GM19324 (cell line): ENCODE results near the gene GDAP1L1.
"Not testable (repeated sequence)": the region's sequence is repeated elsewhere in the genome, so short reads cannot be mapped to it uniquely, and the experiment has no call there.

ENCODE experiments used
- ATAC-seq: cut with Tn5 transposase; IDR thresholded peaks from one replicate; pipeline ENCODE4 v1.9.1; 2021; ENCODE audit warnings: mild to moderate bottlenecking, moderate library complexity; ENCODE audit not compliant: unreplicated experiment, low FRiP score

GDAP1L1 gene

DNA sequence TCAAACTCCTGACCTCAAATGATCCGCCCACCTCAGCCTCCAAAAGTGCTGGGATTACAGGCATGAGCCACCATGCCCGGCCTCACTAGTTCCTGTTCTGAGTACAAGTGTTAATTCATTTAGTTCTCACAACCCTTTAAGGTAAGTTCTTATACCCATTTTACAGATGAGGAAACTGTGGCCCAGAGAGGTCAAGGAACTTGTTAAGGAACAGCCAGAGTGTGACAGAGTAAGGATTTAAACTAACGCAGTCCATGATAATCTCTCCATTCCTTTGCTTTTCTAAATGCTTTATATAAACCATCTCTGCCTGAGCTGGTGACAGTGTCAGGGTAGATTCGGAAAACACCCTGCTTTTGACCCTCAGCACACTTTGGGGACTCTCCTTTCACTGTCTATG lies 50.6 kb downstream of the GDAP1L1 start:
- ATAC-seq, result no peak

DNA sequence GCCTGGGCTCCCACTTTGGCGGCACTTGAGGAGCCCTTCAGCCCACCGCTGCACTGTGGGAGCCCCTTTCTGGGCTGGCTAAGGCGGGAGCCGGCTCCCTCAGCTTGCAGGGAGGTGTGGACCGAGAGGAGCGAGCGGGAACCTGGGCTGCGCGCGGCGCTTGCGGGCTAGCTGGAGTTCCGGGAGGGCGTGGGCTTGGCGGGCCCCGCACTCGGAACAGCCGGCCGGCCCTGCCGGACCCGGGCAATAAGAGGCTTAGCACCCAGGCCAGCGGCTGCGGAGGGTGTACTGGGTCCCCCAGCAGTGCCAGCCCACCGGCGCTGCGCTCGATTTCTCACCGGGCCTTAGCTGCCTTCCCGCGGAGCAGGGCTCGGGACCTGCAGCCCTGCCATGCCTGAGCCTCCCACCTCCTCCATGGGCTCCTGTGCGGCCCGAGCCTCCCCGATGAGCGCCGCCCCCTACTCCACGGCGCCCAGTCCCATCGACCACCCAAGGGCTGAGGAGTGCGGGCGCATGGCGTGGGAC lies 52.0 kb downstream of the GDAP1L1 start:
- ATAC-seq, result not testable (repeated sequence)

DNA sequence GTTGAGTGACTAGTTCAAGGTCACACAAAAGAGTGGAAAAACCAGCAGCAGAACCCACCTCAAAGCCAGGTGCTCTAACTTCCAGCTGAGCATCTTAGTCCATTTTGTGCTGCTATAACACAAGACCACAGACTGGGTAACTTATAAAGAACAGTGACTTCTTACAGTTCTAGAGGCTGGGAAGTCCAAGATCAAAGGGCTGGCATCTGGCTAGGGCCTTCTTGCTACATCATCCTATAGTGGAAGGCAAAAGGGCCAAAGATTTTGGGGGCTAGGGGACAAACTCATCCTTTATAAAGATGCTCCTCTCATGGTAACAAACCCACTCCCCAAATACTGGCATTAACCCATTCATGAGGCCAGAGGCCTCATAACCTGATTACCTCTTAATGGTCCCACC lies 54.2 kb downstream of the GDAP1L1 start:
- no peak for ATAC-seq

DNA sequence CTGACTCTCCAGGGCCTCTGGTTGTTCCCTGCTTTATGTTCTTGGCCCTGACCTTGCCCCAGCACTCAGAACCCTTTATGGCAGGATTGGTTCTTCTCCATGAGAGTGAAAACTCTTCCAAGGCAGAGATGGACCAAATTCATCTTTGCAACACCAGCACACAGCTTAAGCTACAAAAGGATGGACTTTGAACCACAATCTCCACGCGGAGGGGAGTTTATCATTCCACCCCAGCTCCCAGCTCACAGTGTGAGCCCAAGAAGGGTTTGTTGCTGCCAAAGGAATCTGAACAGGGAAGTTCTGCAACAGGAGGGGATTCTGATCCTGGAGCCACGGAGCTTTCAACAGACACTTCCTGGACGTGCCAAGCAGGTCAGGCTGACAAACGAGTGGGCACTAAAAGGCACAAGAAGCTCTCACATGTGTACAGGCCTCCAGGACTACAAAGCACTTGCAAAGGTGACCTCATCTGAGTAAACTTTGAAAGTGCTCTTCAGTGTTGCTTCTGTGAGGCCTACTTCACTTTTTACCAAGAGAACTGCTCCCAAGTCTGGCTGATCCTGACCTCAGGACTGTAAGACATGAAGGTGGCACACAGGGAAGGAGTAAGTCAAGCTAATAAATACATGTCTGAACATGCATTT lies 55.0 kb downstream of the GDAP1L1 start:
- no peak for ATAC-seq

DNA sequence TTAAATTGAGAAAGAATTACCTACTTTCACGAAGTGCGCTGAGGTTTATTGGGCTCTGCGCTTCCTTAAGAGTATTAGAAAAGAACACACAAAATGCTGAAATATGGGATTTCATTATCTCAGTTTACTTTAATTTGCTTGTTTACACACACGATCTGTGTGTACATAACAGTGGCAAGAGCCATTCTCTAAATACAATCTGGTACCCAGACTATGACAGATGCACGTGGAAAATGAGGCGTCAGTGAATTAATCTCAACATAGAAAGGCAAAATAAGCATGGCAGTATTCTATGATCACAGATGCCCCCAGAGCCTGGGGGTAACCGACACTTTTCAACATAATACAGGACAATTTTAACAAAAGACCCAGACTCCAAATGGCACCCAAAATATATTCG lies 55.6 kb downstream of the GDAP1L1 start:
- ATAC-seq, result no peak

DNA sequence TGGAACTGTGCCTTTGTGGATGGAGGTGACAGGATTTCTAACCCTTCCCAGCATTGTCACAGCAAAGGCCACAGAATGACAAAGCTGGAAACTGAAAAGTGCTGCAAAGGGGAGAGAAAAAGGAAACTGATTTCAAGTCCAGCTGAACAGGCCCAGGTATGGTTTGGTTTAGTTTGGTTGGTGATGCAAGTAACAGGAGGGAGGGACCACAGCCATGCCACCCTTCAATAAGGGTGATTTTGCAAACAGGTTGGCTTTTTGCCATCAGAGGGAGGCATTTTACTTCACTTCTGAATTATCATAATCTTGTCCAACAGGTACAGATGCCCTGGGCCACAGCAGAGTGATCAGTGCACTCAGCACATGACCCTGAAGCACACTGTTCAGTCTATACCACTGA lies 57.3 kb downstream of the GDAP1L1 start:
- no peak for ATAC-seq

DNA sequence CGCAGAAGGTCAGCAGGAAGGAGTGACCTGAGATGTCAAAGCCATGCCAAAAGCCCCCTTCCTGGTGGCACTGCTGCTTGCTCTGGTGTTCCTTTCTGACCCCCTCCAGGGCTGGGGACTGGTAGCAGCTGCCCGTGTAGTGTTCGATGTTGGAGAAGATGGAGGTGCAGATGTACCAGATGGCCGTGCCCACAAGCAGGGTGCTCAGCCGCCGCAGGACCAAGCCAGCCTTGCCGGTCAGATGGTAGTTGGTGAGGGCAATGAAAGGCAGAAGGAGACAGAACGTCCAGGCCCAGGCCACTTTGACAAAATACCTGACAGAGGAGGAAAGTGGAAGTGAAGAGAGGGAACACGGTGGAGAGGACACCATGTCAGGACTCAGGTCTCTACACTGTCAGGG lies 59.8 kb downstream of the GDAP1L1 start:
- no peak for ATAC-seq

DNA sequence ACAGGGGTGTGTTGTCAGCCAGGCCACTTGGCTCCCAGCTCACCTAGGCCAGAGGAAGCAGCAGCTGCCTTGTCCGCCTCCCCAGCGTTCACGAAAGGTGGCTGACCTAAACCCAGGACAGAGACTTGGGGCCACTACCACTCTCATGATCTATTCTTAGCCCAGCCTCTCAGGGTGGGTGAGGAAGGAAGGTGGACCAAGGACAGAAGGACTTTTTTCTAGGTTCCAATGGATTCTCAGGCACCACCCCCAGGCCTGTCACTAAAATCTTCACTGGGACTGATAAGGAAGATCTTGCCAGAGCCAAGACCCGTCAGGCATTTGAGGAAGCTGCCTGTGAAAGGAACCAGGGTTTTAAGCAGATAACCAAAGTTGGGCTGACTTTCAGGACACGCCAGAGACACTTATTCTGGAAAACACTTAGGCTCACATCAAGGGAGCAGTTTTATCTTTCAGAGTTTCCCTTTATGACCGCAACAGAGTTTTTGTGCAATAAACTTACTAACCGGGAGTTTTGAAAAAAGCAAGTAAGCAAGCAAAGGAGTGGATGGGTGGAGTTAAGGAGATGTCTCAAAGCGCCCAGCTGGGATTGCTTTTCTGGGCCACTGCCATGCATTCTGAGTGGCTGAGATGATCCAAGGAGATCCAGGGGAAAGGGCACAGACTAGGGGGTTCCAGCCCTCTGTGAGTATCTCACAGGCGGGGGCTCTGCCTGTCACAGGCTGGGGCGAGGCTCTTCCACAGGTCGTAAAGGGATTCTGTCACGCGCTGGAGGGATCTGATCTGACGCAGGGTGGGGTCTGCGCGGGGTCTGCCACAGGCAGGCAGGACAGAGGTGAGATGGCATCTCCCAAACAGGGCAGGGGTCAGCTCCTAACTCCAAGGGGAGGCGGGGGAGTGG lies 62.9 kb downstream of the GDAP1L1 start:
- ATAC-seq, result no peak

DNA sequence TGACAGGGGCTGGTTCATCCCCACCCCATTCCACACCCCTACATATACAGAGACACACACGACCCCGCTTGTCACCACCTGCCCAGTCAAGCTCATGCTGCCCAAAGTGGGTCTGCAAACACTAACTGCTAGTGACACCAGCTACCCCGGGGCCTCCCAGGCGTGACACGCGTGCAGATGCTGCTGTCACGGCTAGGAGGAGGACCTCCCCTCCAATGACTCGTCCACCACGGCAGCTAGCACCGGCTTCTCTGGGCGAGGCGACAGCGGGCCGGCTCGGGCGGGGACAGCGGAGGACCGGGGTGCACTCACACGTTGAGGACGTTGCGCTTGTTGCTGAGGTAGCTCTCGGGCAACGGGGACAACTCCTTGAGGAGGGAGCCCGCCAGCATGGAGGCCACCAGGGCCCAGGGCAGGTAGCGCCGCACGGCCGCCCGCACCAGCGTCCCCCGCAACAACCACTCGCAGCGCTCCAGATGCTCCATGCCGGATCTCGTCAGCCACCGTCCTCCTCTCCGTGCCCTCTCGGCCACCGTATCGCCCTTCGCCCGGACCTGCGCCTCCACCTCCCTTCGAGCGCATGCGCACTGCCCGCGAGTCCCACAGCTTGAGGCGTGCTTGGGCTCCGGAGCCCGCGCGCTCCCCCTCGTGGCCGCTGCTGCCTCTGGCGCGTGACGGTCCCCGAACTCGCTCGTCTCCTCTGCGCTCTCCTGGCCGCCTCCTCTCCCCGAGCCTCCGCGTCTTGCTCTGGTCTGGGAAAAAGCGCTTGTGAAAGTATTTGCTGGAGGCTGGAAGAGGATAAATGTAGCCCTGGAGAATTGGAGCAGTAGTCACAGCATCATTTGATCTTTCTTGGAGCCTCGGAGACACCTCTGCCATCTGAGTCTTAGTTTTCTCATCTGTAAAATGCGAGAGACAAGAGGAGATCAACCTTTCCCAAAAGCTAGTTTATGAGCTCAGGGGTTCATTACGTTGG lies 63.8 kb downstream of the GDAP1L1 start, which contains the start of gene FITM2:
FITM2 (minus strand) TSS at position 539 of the 976 bp plus-strand sequence; CDS start at position 485, 54 bp downstream.
- peak; percentile 95 for ATAC-seq

DNA sequence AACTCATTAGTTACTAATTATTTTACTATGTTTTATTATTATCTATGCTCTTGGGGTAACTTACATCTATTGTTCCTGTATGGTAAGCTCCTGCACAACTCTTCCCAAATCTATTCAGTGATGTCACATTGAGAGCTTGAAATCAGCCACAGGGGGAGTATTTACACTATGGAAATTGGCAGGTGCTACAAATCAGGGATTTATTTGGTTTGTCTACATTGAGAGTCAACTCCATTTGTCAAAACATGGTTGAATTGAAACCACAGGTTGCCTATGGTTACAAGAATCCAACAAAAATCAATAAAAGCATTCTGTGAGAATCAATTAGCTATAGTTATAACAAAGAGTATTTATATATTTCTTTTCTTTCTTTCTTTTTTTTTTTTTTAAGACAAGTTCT lies 67.8 kb downstream of the GDAP1L1 start:
- ATAC-seq, result no peak

DNA sequence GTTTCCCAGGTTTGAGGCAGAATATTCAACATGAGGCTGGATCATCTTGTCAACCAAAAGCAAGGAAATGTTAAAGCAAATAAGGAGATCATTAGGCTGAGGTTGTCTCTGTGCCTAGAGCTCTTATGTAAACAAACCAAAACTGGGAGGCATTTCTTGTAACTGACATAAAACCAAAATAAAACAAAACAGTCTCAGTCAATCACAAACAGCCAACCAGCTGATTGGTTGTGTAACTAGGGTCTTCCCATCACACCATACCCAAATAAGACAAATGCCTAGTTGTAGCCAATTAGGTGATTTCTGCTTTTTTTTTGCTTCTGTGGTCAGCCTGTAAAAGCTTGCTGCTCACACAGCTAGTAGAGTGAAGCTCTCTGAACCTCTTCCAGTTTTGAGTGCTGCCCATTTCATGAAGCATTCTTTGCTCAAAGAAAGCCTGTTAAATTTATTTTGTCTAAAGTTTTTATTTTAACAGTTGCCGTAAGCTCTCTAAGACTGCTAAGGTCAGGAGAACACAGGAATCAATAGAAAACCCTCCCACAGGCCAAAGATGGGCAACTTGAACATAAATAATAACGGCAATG lies 72.8 kb downstream of the GDAP1L1 start:
- ATAC-seq, result no peak

DNA sequence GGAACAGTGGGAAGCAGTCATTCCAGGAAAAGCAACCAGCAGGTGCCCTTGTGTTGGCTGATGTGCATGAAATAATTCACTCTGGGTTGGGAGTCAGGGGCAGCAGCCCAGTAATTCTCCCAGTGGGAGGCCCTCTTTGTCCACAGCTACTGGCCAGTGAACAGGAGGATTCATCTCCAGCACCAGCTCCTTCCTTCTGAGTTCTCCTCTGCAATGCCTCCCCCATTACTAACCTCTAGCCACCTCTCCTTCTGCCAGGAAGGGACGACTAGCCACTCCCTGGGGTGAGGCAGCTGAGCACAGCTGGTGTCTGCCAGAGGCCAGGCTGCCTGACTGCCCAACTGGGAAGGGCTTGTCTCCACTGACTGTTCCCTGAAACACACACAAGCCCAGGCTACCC lies 77.2 kb downstream of the GDAP1L1 start:
- no peak for ATAC-seq

DNA sequence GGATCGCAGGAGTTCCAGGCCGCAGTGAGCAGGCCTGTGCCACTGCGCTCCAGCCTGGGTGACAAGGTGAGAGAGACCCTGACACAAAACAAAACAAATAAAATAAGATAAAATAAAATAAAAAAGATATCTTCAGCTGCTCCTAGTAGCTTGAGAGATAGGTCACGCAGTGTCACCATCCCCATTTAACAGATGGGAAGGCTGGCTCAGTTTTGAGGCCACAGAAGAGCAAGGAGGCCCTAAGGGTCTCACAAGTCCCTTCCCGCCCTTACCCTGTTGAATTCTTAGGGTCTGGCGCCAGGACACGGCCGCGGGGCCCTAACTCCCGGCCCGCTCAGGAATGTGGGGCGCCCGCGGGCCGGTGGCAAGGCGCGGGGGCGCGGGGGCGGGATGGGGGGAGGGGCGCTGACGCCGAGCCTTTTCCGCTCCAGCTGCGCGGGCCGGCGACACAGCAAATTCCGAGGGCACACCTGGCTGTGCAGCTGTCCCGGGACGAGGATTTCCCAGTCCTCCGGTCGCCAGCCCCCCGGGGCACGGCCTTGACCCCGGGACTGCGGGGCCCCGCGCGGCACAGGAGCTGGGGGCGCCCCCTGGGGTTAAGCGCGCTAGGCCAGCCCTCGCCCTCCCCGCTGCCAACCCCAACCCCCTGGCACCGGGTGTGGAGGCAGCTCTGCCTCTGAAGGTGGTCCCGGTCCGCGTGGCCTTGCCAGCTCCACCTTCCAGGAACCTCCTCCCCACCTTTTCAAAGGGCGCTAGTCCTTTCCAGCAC lies 79.5 kb downstream of the GDAP1L1 start:
- no peak for ATAC-seq

DNA sequence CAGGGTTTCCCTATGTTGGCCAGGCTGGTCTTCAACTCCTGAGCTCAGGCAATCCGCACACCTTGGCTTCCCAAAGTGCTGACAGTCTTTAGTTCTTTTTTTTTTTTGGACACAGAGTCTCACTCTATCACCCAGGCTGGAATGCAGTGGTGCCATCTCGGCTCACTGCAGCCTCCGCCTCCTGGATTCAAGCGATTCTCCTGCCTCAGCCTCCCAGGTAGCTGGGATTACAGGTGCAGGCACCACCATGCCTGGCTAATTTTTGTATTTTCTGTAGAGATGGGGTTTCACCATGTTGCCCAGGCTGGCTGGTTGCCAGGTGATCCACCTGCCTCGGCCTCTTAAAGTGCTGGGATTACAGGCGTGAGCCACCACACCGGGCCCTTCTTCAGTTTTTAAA lies 80.6 kb downstream of the GDAP1L1 start:
- ATAC-seq, result not testable (repeated sequence)

DNA sequence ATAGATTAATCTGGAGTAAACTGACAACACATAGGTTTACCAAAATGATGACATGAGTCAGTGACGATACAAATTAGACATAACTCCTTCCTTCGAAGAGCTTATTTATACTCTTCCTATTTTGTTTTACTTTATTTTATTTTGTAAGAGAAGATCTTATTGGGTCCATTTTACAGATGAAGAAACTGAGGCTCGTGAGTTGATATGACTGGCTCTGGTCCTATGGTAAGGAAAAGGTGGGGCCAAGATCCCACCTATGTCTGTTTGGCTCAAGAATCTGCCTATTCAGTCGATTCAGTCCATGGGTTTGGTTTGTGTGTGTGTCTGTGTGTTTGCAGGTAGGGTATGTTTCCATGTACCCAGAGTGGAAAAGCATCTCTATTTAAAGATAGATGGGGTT lies 81.3 kb downstream of the GDAP1L1 start:
- no peak for ATAC-seq
